Neutrophil (primary cell): ENCODE measurements around the gene PTPRG.

ENCODE experiments used
- H3K27ac ChIP-seq: fragments of 200-600 bp; sonication (generic); 2 replicates; pipeline ENCODE4 v1.5.1; 2016; ENCODE audit warnings: mild to moderate bottlenecking, moderate library complexity
- H3K27me3 ChIP-seq: fragments of 200-600 bp; sonication (generic); 2 replicates; pipeline ENCODE4 v1.6.0; 2016; ENCODE audit warnings: mild to moderate bottlenecking
- H3K36me3 ChIP-seq: fragments of 200-600 bp; sonication (generic); 2 replicates; pipeline ENCODE4 v1.5.1; 2017
- H3K4me1 ChIP-seq, 2 experiments: fragments of 200-600 bp in 1 of 2; sonication (generic) in 1 of 2; 1 replicate in 1 of 2; 2 replicates in 1 of 2; pipeline versions ENCODE4 v1.5.1 to v1.6.1; 2013 to 2016; ENCODE audit warnings: low read depth in 1 of 2, low read length in 1 of 2, mild to moderate bottlenecking in 1 of 2, moderate library complexity in 1 of 2; ENCODE audit not compliant: control insufficient read depth in 1 of 2, insufficient read depth in 1 of 2
- H3K4me3 ChIP-seq, 2 experiments: fragments of 200-600 bp in 1 of 2; sonication (generic) in 1 of 2; 1 replicate in 1 of 2; 2 replicates in 1 of 2; pipeline ENCODE4 v1.5.1; 2013 to 2016; ENCODE audit warnings: low read depth in 1 of 2, low read length in 1 of 2, mild to moderate bottlenecking in 1 of 2, moderate library complexity in 1 of 2
- H3K9me3 ChIP-seq: fragments of 200-600 bp; sonication (generic); 2 replicates; pipeline ENCODE4 v1.5.1; 2016
- TF ChIP-seq, protein P1 (sequence below): fragments of 200-600 bp; sonication (generic); IDR thresholded peaks from 2 replicates; pipeline ENCODE4 v1.5.1; 2016; ENCODE audit warnings: antibody characterized with exemption

PTPRG gene

DNA sequence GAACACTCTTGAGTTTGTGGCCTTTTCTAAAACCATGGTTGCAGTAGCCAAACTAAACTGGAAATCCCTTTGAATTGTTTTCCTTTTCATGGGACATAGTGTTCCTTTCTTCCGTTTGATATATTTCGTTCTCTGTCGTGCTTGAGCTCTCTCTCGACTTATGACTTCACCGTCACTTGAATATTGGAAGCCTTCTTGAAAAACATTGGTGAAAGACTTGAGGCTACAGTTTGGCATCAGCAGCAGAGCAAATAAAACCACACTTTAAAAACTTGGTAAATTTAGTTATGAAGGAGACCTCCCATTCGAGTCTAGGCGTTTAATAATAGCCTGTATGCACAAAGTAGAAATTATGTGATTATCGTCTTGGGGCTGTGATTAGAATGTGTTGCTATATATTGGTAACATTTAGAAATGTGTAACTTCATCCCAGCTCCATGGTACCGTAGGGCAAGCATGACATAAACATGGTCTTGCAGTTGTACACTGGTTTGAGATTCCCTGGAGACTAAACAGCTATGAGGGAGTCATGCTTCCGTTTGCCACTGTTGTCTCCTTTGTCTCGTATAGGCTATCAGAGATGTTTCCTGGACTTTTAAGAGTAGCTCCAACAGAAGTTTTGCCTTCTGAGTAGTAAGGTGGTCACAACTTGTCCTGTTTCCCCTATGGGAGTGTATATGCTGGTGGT, 122.3 kb downstream of the PTPRG start:
- Histone ChIP-seq H3K36me3 (no peaks in the 10 kb centered on the region), H3K4me3 (no peak overlapping the region), H3K27me3 (no peaks in the 10 kb centered on the region), H3K9me3 (no peaks in the 10 kb centered on the region), H3K4me1 (no peaks in the 10 kb centered on the region), H3K27ac (no peak overlapping the region)
- TF ChIP-seq, protein P1, sequence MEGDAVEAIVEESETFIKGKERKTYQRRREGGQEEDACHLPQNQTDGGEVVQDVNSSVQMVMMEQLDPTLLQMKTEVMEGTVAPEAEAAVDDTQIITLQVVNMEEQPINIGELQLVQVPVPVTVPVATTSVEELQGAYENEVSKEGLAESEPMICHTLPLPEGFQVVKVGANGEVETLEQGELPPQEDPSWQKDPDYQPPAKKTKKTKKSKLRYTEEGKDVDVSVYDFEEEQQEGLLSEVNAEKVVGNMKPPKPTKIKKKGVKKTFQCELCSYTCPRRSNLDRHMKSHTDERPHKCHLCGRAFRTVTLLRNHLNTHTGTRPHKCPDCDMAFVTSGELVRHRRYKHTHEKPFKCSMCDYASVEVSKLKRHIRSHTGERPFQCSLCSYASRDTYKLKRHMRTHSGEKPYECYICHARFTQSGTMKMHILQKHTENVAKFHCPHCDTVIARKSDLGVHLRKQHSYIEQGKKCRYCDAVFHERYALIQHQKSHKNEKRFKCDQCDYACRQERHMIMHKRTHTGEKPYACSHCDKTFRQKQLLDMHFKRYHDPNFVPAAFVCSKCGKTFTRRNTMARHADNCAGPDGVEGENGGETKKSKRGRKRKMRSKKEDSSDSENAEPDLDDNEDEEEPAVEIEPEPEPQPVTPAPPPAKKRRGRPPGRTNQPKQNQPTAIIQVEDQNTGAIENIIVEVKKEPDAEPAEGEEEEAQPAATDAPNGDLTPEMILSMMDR, result no peak

DNA sequence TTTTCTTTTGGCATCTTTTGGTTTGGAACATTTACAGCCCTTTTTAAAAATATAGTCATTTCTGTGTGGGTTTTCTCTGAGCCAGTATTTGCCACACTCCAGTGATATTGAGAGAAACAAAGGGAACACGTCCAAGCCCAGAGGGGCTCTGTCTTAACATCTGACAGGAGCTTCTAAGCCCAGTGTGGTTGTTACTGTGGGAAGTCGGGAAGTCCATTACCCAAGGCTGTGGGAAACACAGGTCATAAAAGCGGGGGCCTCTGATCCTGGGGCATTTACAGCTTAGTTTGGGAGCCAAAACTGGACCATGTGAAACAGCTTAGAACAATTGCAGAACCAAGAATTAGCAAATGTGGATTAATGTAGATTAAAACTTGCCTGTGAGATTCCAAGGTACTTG, 123.0 kb downstream of the PTPRG start:
- Histone ChIP-seq H3K4me1 (no peaks in the 10 kb centered on the region), H3K27ac (no peak overlapping the region)
- TF ChIP-seq, protein P1, result no peak

DNA sequence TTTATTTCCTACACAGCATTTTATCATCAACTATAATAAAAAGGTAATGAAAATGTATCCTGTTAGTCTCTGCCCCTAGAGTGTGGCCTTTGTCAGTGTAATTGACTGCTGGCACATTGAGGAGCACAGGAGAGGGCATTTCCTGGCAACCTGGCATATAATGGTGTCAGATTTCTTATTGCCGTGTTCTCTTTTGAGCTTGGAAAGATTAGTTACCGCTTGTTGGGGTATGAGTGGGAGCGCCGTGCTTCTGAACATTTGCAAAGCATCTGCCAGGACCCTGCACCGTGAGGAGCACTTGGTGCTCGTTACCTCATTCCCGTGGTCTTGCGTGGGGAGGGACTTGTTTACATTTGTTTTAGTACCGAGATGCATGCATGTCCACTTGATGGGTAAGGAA, 124.4 kb downstream of the PTPRG start:
- Histone ChIP-seq H3K4me3 (no peak overlapping the region), H3K27ac (no peak overlapping the region), H3K9me3 (no peaks in the 10 kb centered on the region), H3K4me1 (no peaks in the 10 kb centered on the region), H3K36me3 (no peaks in the 10 kb centered on the region), H3K27me3 (no peaks in the 10 kb centered on the region)
- TF ChIP-seq, protein P1, result no peak

More for the DNA sequence above, 123.0 kb downstream of the PTPRG start:
- Histone ChIP-seq H3K9me3 (no peaks in the 10 kb centered on the region), H3K4me3 (no peak overlapping the region), H3K27me3 (no peaks in the 10 kb centered on the region), H3K36me3 (no peaks in the 10 kb centered on the region)

DNA sequence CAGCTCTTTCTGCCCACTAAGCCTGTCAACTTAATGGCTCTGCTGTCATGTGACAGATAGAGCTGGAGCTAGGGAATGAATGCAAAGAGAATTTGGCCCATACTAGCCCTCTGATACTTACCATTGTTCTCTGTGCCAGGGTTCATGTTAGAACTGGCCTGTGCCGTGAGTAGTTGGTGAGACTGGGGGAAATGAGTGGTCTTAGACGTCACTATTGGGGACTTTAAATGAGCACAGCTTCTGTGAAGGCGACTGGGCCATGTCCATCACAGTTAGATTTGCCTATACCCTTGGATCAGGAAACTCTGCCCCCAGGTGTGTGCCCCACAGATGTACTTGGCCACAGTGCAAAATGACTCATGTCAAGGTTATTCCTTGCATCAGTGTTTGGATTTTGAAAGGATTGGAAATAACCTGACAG, 124.9 kb downstream of the PTPRG start:
- TF ChIP-seq, protein P1, result no peak
- Histone ChIP-seq H3K4me1 (no peaks in the 10 kb centered on the region), H3K9me3 (no peaks in the 10 kb centered on the region), H3K27ac (no peak overlapping the region), H3K27me3 (no peaks in the 10 kb centered on the region), H3K4me3 (no peak overlapping the region), H3K36me3 (no peaks in the 10 kb centered on the region)

DNA sequence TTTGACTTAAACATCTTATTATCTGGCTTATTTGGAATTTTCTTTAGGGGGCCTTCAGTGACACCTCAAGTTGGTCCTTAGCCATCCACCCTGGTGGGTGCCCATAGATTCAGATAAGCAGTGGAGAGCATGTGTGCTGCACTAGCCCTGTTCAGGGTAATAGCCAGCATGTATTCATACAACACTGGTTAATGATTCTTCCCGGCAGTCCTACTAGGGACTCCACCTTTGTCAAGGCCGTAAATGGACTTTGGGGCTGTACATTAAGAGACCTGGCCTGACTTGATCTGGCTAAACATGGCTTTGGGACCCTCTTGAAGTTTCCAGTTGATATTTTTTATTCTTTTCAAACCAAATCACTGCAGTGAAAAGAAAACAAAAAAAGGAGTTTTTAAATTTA, 125.8 kb downstream of the PTPRG start:
- TF ChIP-seq, protein P1, result no peak
- Histone ChIP-seq H3K4me3 (no peak overlapping the region), H3K27me3 (no peaks in the 10 kb centered on the region), H3K9me3 (no peaks in the 10 kb centered on the region), H3K36me3 (no peaks in the 10 kb centered on the region), H3K4me1 (no peaks in the 10 kb centered on the region), H3K27ac (no peak overlapping the region)
